ENCODE data around the gene TMEM254.
"Not testable (repeated sequence)": the region's sequence is repeated elsewhere in the genome, so short reads cannot be mapped to it uniquely, and the experiment has no call there.

TMEM254 gene

GRCh38 chr10:80122110-80122710 lies 43.7 kb downstream of the TMEM254 start:
- in situ Hi-C loops (cut with HindIII; ENCODE audit: low sequenced_read_pairs): no loop called here
- no peak overlapping the region for H3K4me3 ChIP-seq (ENCODE audit: low read depth, low read length)
- no peak for DNase-seq (ENCODE audit: low read depth, low spot score)
- TF ChIP-seq, protein P1, sequence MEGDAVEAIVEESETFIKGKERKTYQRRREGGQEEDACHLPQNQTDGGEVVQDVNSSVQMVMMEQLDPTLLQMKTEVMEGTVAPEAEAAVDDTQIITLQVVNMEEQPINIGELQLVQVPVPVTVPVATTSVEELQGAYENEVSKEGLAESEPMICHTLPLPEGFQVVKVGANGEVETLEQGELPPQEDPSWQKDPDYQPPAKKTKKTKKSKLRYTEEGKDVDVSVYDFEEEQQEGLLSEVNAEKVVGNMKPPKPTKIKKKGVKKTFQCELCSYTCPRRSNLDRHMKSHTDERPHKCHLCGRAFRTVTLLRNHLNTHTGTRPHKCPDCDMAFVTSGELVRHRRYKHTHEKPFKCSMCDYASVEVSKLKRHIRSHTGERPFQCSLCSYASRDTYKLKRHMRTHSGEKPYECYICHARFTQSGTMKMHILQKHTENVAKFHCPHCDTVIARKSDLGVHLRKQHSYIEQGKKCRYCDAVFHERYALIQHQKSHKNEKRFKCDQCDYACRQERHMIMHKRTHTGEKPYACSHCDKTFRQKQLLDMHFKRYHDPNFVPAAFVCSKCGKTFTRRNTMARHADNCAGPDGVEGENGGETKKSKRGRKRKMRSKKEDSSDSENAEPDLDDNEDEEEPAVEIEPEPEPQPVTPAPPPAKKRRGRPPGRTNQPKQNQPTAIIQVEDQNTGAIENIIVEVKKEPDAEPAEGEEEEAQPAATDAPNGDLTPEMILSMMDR (IDR thresholded peaks at IDR 0.05; ENCODE audit: low read depth, low read length): no peak

GRCh38 chr10:80122746-80123145 lies 44.3 kb downstream of the TMEM254 start:
- in situ Hi-C loops (cut with HindIII; ENCODE audit: low sequenced_read_pairs): no loop called here
- H3K4me3 ChIP-seq (ENCODE audit: low read depth, low read length): no peak overlapping the region
- TF ChIP-seq, protein P1 (IDR thresholded peaks at IDR 0.05; ENCODE audit: low read depth, low read length): no peak
- DNase-seq (ENCODE audit: low read depth, low spot score): no peak

DNA sequence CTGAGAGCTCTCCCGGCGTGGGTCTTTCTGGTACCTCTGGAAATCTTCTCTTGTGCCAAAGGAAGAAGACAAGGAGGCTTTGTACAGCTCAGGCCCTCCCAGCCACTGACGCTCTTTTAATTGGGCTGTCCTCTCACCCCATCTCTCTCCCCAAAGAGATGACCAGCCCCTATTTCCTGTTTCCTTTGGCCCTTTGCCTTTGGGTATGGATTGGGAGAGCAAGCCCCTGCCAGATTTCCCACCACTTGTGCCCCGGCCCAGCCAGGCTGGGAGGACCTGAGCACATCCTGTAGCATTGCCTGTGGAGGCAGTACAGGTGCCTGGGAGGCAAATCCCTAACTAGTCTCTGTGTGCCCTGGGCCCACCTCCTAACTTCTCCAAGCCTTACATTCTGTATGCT lies 48.4 kb downstream of the TMEM254 start:
- TF ChIP-seq, protein P1 (IDR thresholded peaks at IDR 0.05; ENCODE audit: low read depth, low read length): no peak
- DNase-seq (ENCODE audit: low read depth, low spot score): no peak
- in situ Hi-C loops (cut with HindIII; ENCODE audit: low sequenced_read_pairs): no loop called here
- no peak overlapping the region for H3K4me3 ChIP-seq (ENCODE audit: low read depth, low read length)

DNA sequence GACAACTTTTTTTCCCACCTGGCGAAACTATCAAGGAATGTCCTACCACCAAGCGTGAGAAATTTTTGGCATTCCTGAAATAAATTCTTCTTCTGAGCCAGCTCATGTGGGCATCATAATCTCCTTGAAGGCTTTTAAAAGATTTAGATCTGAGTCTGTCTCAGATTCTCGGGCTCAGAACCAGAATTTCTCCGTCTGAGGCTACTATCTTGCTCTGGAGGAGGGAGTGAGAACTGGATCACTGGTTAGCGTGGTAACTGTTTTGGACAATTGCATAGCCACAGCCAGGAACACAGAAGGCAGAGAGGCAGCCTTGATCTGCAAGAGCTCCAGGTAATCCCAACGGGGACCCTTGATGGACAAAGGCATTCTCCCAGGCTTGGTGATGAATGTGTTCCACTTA lies 53.0 kb downstream of the TMEM254 start:
- no peak overlapping the region for H3K4me3 ChIP-seq (ENCODE audit: low read depth, low read length)
- TF ChIP-seq, protein P1 (IDR thresholded peaks at IDR 0.05; ENCODE audit: low read depth, low read length): no peak
- in situ Hi-C loops (cut with HindIII; ENCODE audit: low sequenced_read_pairs): no loop called here
- DNase-seq (ENCODE audit: low read depth, low spot score): no peak

DNA sequence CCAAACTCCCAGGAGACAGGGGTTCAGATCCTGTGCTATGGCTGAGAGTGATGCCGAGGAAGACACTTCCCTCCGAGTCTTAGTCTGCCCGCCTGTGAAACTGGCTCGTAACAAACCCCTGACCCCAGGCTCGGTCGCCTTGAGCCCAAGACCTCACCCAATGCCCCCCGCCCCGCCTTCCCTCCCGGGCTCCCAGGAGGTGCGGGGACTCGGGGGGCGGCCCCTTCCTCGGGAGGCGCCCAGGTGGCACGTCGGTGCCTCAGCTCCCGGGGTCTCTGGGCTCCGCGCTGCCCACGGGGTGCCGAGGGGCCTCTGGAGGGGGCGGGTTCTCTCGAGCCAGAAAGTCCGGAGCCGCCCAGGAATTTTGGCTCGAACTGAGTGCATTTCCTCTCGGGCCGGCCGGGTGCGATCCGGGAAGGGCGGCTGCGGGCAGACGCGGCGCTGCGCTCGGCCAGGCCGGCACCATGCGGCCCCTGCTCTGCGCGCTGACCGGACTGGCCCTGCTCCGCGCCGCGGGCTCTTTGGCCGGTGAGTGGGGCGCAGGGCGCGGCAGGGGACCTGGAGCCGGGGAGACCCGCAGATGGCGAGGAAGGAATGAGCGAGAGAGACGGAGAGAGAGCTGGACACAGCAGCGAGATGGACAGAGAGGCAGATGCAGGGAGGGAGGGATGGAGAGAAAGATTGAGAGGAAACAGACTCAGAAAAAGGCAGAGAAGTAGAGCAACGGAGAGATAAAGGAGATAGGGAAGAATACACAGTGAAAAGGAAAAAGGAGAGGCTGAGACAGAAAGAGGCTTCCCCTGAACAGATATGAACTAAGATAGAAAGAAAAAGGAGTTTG lies 54.1 kb downstream of the TMEM254 start, which contains the start of gene PLAC9:
PLAC9 (plus strand) TSS at position 432 of the 841 bp plus-strand sequence; CDS start at position 465, 33 bp downstream.
- in situ Hi-C loops (cut with HindIII; ENCODE audit: low sequenced_read_pairs): no loop called here
- TF ChIP-seq, protein P1 (IDR thresholded peaks at IDR 0.05; ENCODE audit: low read depth, low read length): no peak
- DNase-seq (ENCODE audit: low read depth, low spot score): no peak
- peak within 1 kb of the TSS; percentile 48 for H3K4me3 ChIP-seq (ENCODE audit: low read depth, low read length)

DNA sequence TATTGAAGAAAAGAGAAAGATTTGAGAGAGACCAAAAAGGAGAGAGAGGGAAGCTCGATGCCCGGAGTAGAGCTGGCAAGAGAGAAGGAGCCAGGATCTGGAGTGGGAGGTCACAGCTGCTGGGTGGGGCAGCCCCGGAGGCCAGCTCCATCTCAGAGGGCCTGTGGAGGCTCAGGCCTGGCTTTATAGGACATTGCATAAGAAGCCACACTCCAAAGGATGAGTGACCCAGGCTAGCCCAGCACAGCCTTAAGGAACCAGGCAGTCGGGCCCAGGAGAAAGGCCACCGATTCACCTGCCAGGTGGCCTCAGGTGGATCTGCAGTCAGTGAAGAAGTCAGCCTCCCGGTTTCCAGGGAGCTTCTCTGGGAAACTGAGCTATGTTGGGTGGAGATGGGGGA lies 54.7 kb downstream of the TMEM254 start:
- in situ Hi-C loops (cut with HindIII; ENCODE audit: low sequenced_read_pairs): no loop called here
- TF ChIP-seq, protein P1 (IDR thresholded peaks at IDR 0.05; ENCODE audit: low read depth, low read length): no peak
- no peak for DNase-seq (ENCODE audit: low read depth, low spot score)
- peak overlapping the region; percentile 48 for H3K4me3 ChIP-seq (ENCODE audit: low read depth, low read length)

DNA sequence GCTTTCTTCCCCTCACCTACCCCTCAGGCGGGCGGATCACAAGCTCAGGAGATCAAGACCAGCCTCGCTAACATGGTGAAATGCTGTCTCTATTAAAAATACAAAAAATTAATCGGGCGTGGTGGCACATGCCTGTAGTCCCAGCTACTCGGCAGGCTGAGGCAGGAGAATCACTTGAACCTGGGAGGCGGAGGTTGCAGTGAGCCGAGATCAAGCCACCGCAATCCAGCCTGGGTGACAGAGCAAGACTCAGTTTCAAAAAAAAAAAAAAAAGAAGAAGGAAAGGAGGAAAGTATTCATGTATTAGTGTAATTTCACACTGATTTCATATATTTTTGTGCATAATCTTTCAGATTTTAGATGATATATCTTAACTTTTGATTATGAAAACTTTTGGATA lies 55.2 kb downstream of the TMEM254 start:
- DNase-seq (ENCODE audit: low read depth, low spot score); in situ Hi-C loops (cut with HindIII; ENCODE audit: low sequenced_read_pairs): not testable (repeated sequence)
- peak overlapping the region; percentile 48 for H3K4me3 ChIP-seq (ENCODE audit: low read depth, low read length)
